ENCODE measurements around the gene JAG1. TPM values are rescaled to one million over a fixed set of nuclear protein-coding genes. Genes with fewer than 3 reads are reported as not detected.

Gene JAG1
- polyA plus RNA-seq, 2 of the 4 experiments (the other 2 are of a cell fraction) = 80.9 to 90.0 TPM

GRCh38 chr20:10689385-10689784, 15.6 kb upstream of the JAG1 start (continued):
- TF ChIP-seq KDM5A (IDR thresholded peaks at IDR 0.05) = no peak
- TF ChIP-seq, protein P1, sequence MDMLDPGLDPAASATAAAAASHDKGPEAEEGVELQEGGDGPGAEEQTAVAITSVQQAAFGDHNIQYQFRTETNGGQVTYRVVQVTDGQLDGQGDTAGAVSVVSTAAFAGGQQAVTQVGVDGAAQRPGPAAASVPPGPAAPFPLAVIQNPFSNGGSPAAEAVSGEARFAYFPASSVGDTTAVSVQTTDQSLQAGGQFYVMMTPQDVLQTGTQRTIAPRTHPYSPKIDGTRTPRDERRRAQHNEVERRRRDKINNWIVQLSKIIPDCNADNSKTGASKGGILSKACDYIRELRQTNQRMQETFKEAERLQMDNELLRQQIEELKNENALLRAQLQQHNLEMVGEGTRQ (IDR thresholded peaks at IDR 0.05) = no peak
- TF ChIP-seq CBX2 (IDR thresholded peaks at IDR 0.05; ENCODE audit: borderline replicate concordance, low read depth) = no peak
- no peak for TF ChIP-seq PBX3 (IDR thresholded peaks at IDR 0.05)
- TF ChIP-seq SREBF2 (IDR thresholded peaks at IDR 0.05) = no peak
- no peak for TF ChIP-seq ZSCAN20 (CRISPR knock-in tag; IDR thresholded peaks at IDR 0.05)
- no peak for TF ChIP-seq HOXA7 (CRISPR knock-in tag; IDR thresholded peaks at IDR 0.05)
- TF ChIP-seq TP53 (CRISPR knock-in tag; IDR thresholded peaks at IDR 0.05) = no peak
- no peak for TF ChIP-seq NR3C1 (IDR thresholded peaks at IDR 0.05)
- no peak for TF ChIP-seq CHD4 (IDR thresholded peaks at IDR 0.05; ENCODE audit: borderline replicate concordance)
- TF ChIP-seq ELK1 (IDR thresholded peaks at IDR 0.05; ENCODE audit: low read depth, low read length) = no peak

DNA sequence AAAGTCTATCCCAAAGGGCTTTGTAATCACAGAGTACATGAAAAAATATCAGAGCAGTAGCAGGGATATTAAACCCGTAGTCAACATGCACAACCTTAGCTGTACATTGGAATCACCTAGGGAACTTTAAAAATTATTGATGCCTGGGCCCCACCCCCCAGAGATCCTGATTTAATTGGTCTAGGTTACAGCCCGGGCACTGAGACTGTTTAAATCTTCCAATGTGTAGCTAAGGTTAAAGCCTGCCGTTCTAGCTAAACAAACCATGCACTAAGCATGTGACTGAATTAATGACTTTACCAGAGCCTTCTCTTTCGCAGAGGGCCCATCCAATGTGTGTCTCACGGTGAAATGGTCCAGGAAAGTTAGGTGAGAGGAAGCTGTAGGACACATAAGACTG, 14.1 kb upstream of the JAG1 start:
- 88% methylated on average over 5 of the region's 5 CpGs for WGBS (ENCODE audit: missing lambda C conversion rate)
- H3K9me3 ChIP-seq = no peaks in the 10 kb centered on the region
- H3K4me1 ChIP-seq = no peaks in the 10 kb centered on the region
- no peak for ATAC-seq
- no peak for DNase-seq (ENCODE audit: low read depth in 1 of 2, low spot score in 1 of 2)
- H3K4me2 ChIP-seq = no peak overlapping the region
- CTCF ChIA-PET = interaction anchor here (0.7 to 3.5 kb wide), 6 partner anchors 9 to 856 kb away, joined by 3 to 23 read pairs (median 4); partner anchors contain the start of gene JAG1
- no peak overlapping the region for H3K27ac ChIP-seq
- POLR2A ChIA-PET = interaction anchor here (0.6 to 1.1 kb wide), 2 partner anchors 14 to 16 kb away, joined by 3 to 7 read pairs; partner anchors contain the start of gene JAG1
- no peak overlapping the region for H3K4me3 ChIP-seq
- TF ChIP-seq CEBPB (IDR thresholded peaks at IDR 0.05) = no peak
- no peak for TF ChIP-seq MAZ (IDR thresholded peaks at IDR 0.05; ENCODE audit: borderline replicate concordance, low read depth, low read length)
- TF ChIP-seq ZNF302 (CRISPR knock-in tag; IDR thresholded peaks at IDR 0.05) = no peak
- TF ChIP-seq RARB (CRISPR knock-in tag; IDR thresholded peaks at IDR 0.05) = no peak
- TF ChIP-seq PHF8 (IDR thresholded peaks at IDR 0.05; ENCODE audit: borderline replicate concordance, low read depth) = no peak
- no peak for TF ChIP-seq FOSB (CRISPR knock-in tag; IDR thresholded peaks at IDR 0.05)
- no peak for TF ChIP-seq SMC3 (IDR thresholded peaks at IDR 0.05)
- TF ChIP-seq JUN (IDR thresholded peaks at IDR 0.05) = no peak
- no peak for TF ChIP-seq PBX3 (IDR thresholded peaks at IDR 0.05)
- no peak for TF ChIP-seq HMGXB4 (CRISPR knock-in tag; IDR thresholded peaks at IDR 0.05; ENCODE audit: borderline replicate concordance)
- no peak for TF ChIP-seq KDM5A (IDR thresholded peaks at IDR 0.05)
- no peak for TF ChIP-seq NR3C1 (IDR thresholded peaks at IDR 0.05)
- no peak for TF ChIP-seq CHD4 (IDR thresholded peaks at IDR 0.05; ENCODE audit: borderline replicate concordance)
- TF ChIP-seq, protein P1 (IDR thresholded peaks at IDR 0.05) = no peak
- no peak for TF ChIP-seq GATA3 (IDR thresholded peaks at IDR 0.05; ENCODE audit: borderline replicate concordance)
- no peak for TF ChIP-seq MAX (IDR thresholded peaks at IDR 0.05)
- TF ChIP-seq FOXS1 (CRISPR knock-in tag; IDR thresholded peaks at IDR 0.05) = no peak
- no peak for TF ChIP-seq RNF2 (IDR thresholded peaks at IDR 0.05; ENCODE audit: borderline replicate concordance, low read depth)
- TF ChIP-seq JUNB (IDR thresholded peaks at IDR 0.05) = no peak
- FAIRE-seq = no peak
